AG09319 (cell line): Measurements from ENCODE around the gene SLFN14.

Experiments used
- DNase-seq: peaks from one replicate; pipeline ENCODE4 v3.0.0-alpha.2; 2010; ENCODE audit warnings: low read depth; ENCODE audit errors: extremely low read depth
- CTCF ChIP-seq: IDR thresholded peaks from 2 replicates; pipeline ENCODE4 v1.5.1; 2011; ENCODE audit warnings: low read depth, mild to moderate bottlenecking, inconsistent platforms, low read length, moderate library complexity

Gene SLFN14

GRCh38 chr17:35559495-35560210 lies 966 bp downstream of the SLFN14 start:
- no peak for DNase-seq
- no peak for TF ChIP-seq CTCF

- DNase-seq, result no peak
- no peak for TF ChIP-seq CTCF
Observed at GRCh38 chr17:35557353-35557752, 3.3 kb downstream of the SLFN14 start.

GRCh38 chr17:35555691-35556090 lies 4.9 kb downstream of the SLFN14 start:
- DNase-seq, result no peak

GRCh38 chr17:35554668-35555067 lies 6.0 kb downstream of the SLFN14 start:
- no peak for TF ChIP-seq CTCF
- no peak for DNase-seq

More at GRCh38 chr17:35555691-35556090, 4.9 kb downstream of the SLFN14 start:
- TF ChIP-seq CTCF, result no peak; the same call in none of the 2 replicates

- no peak for TF ChIP-seq CTCF
- DNase-seq, result no peak
Observed at GRCh38 chr17:35553310-35553709, 7.3 kb downstream of the SLFN14 start.

GRCh38 chr17:35548978-35549377 lies 11.6 kb downstream of the SLFN14 start:
- TF ChIP-seq CTCF, result no peak
- DNase-seq, result no peak

- no peak for TF ChIP-seq CTCF
- DNase-seq, result no peak
Observed at GRCh38 chr17:35548208-35548810, 12.3 kb downstream of the SLFN14 start.
